Neural progenitor cell (in vitro differentiated cells): Measurements from ENCODE around the gene EXOC6B.

Experiments used
- CTCF ChIP-seq: fragments of 200-600 bp; sonication (generic); IDR thresholded peaks from 2 replicates; pipeline ENCODE4 v1.5.1; 2017; ENCODE audit warnings: antibody characterized with exemption, mild to moderate bottlenecking
- EZH2 ChIP-seq: fragments of 200-600 bp; sonication (generic); IDR thresholded peaks from 2 replicates; pipeline ENCODE4 v1.6.1; 2017; ENCODE audit warnings: antibody characterized with exemption, mild to moderate bottlenecking, moderate library complexity
- EZH2phosphoT487 ChIP-seq: fragments of 200-600 bp; sonication (generic); IDR thresholded peaks from 2 replicates; pipeline ENCODE4 v1.6.1; 2017; ENCODE audit warnings: antibody characterized with exemption

- TF ChIP-seq CTCF = no peak
- TF ChIP-seq EZH2 = no peak
- no peak for TF ChIP-seq EZH2phosphoT487
Measured at GRCh38 chr2:72442270-72442669, 383.6 kb downstream of the EXOC6B start.
